Myocyte (in vitro differentiated cells): ENCODE measurements around the gene GMDS. TPM values are rescaled to one million over a fixed set of nuclear protein-coding genes. Genes with fewer than 3 reads are reported as not detected.
"Not testable (repeated sequence)": the region's sequence is repeated elsewhere in the genome, so short reads cannot be mapped to it uniquely, and the experiment has no call there.

Source experiments
- DNase-seq: peaks from one replicate; pipeline ENCODE4 v3.0.0-alpha.2; 2012; ENCODE audit warnings: low read depth
- total RNA-seq: library from RNA; depleted of rRNA; stranded (reverse); fragments of >200 nt; gene quantifications from 2 replicates; pipeline ENCODE4 v1.2.3, GENCODE V29; 2014

Gene GMDS
- total RNA-seq, 1 donor from 2014 or later = 9.3 TPM

DNA sequence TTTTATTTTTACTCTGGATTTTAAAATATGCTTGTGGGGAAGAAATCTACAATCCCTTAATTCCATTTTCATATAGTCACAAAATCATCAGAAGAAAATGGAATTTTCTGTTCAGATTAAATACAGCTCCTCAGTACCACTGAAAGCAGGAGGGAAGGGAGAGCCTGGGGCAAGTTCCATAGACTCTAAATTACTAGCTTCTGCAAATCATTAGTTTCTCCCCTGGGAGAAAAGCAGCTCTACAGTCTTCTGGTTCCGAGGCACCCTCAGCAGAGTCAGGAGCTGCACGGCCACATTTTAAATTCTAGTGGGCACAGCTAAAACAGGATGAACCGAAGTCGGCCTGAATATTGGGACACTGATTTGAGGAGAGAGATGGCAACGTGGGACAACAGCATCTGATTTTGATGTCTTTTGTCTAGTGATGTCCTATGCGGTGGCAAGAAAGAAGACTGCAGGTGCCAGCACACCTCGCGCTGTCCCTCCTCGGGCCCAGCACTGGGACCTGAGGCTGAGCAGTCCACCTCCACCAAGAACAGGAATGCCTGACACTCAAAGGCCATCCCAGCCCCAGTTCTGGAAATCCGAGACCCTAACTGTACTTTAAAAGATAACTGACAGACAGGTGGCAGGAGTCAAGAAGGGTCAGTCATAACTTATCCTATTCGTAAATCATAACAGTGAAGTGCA is 545.0 kb downstream of the GMDS start:
- DNase-seq = no peak

DNA sequence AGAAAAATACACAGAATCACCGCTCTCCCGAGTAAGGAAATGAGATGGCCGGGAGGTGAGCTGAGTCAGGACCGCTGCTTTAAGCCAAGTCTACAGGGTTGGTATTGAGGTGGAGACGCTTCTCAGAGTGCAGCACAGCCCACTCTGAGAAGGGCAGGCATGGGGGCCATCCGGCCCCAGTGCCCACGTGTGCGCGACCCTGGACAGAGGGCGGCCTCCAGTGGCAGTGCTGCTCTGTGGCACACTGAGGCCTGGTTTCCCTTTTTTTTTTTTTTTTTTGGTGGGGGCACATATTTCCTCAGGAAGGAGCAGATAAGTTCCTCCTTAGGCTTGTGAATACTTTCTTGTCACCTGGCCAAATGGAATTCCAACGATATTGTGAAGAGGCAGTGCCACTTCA is 546.9 kb downstream of the GMDS start:
- DNase-seq = no peak

- DNase-seq = no peak
Observed at GRCh38 chr6:1697688-1698351, 547.6 kb downstream of the GMDS start.

- no peak for DNase-seq
Observed at GRCh38 chr6:1696463-1696850, 548.9 kb downstream of the GMDS start.

GRCh38 chr6:1695546-1696462 is 549.6 kb downstream of the GMDS start:
- DNase-seq = no peak

- not testable (repeated sequence) for DNase-seq
Observed at GRCh38 chr6:1691828-1692227, 553.6 kb downstream of the GMDS start.

- DNase-seq = not testable (repeated sequence)
Observed at GRCh38 chr6:1690656-1691055, 554.7 kb downstream of the GMDS start.

GRCh38 chr6:1689141-1689540 is 556.3 kb downstream of the GMDS start:
- DNase-seq = peak; percentile 34

- no peak for DNase-seq
Observed at GRCh38 chr6:1688396-1688795, 557.0 kb downstream of the GMDS start.

DNA sequence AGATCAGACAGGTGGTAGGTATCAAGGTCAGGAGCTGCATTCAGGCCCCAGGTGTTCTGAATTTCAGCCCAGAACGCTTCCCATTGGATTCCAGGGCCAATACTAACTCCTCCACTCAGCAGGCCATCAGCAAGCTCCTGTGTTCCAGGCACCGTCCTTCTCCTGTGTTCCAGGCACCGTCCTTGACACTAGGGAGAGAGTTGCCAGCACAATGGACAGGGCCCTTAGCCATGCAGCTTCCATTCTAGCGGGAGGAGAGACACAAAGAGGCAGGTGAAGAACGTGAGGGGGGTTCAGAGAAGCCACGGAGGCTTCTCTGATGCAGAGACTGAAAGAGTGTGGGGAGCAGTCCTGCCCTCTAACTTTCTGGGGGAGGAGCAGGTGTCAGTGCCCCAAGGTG is 558.0 kb downstream of the GMDS start:
- no peak for DNase-seq

DNA sequence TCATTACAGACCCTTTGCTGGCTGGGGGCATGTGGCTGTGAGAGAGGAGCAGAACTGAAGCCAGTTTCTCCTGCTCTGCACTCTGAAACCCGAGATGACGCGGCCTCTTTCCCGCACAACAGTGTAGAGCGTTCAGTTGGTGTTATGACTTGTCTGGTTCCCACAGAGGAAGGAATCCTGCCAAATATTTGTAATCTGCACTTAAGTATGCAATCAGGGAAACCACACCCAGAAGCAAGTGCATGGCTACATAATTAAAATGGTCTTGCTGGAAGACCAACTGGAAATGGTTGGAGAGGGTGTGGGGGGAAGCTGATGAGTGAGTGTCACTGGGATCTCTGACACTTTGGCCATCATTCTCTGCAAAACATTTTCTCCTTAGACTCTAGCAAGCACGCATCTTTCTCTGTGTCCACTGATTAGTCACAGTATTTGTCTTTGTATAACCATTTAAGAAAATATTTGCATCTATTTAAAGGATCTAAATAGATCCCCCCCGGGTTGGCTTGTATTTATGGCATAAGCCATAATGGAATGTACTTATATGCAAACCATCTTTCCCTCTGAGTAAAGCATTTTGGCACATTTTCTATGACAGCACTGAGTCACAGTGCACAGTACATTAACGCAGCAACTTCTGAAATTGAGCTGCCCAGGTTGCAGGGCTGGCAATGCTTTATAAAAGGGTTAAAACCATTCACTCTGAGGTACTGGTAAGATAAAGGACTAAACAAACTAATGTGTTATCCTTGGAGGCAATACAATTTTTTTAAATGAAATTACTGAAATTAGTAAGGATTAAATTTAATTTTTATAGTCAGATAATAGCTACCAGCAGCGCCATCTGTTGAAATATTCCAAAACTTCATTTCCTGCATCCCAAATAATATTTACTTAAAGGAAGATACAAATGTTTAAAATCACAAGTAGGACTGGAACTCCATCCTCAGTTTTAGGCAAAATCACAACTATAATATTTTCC is 559.0 kb downstream of the GMDS start:
- peak; percentile 97 for DNase-seq

- DNase-seq = no peak
Observed at GRCh38 chr6:1679688-1680068, 565.7 kb downstream of the GMDS start.

GRCh38 chr6:1679031-1679687 is 566.2 kb downstream of the GMDS start:
- DNase-seq = peak; percentile 61

DNA sequence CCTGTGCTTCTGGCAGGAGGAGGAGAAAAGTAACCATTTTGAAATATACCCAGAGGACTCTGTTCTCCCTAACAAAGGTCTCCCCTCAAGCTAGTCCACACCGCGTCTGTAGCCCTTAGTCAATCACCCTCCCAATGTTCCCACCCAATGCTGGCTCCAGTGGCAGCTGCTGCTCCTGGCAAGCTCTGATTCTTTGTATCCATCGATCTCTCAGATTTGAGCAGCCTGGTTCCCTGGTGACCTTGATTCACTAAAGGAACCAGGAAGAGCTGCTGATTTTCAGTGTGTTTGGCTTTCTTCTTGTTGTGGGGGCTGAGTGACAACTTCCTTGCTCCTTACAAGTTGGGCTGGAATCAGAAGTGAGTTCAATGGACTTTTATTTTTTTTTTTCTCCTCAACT is 567.2 kb downstream of the GMDS start:
- peak; percentile 58 for DNase-seq

GRCh38 chr6:1672379-1672778 is 573.0 kb downstream of the GMDS start:
- DNase-seq = no peak

DNA sequence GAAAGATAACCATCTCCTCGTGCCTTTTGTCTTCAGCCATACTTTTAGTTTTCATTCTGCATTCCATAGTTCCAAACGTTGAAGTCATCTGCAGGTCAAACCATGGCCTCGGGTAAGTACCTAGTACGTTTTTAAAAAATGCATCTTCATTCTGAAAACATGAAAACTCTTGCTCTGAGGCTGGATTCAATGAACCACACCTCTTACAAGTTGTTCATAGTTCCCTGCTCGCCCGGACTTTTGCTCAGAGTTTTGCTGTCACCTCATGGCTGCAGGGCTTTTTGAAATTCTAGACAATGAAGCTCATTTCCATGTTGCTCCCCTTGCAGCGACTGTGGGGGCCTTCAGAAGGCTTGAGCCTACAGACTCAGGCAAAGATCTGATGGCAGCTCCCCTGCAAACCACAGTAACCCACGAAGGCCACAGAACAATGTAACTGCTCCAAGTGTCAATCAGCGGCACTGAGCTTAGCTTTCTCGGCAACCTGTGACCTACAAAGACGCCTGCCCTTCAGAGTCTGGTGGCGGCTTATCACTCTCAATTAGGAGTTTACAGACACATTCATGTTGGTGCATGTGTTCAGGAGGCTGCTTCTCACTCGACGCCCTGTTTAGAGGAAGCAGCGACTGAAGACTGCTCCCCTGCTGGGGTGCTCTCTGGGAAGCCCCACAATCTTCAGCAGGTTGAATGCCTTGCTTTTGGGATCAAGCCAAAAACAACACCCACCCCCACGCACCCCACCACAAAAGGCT is 574.5 kb downstream of the GMDS start:
- DNase-seq = no peak

GRCh38 chr6:1669996-1670395 is 575.4 kb downstream of the GMDS start:
- no peak for DNase-seq

DNA sequence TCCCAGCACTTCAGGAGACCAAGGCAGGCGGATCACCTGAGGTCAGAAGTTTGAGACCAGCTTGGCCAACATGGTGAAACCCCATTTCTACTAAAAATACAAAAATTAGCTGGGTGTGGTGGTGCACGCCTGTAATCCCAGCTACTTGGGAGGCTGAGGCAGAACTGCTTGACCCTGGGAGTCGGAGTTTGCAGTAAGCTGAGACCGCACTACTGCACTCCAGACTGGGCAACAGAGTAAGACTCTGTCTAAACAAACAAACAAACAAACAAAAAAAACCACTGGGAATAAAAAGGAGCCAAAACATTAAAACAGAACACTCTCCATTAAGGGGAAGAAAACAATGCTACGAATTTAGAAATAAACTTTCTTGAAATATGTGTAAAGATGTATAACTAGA is 576.9 kb downstream of the GMDS start:
- DNase-seq = not testable (repeated sequence)

DNA sequence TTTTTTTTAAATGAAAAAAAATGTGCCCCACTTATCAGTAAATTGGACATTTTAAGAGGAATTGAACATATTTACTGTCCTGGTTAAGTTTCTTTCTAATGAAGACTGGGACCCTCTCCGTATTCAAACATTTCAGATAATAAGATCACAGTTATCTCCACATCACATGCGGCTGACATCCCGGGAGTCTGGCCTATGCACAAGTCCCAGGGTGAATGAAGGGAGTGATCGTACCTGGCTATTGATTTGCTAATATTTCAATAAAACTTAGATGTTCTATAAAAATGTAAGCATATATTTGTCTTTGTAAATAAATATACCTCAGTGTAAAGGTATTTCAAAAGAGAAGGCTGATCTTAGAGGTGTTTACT is 577.6 kb downstream of the GMDS start:
- no peak for DNase-seq
